A673 (cell line): ENCODE results near the gene RCC2.

Experiments
- EZH2 ChIP-seq: fragments of 200-600 bp; sonication (generic); IDR thresholded peaks from 2 replicates; pipeline ENCODE4 v1.6.1; 2017; ENCODE audit warnings: borderline replicate concordance, low read depth, mild to moderate bottlenecking, mixed read lengths, antibody characterized with exemption, low read length; ENCODE audit not compliant: poor library complexity, severe bottlenecking
- TF ChIP-seq, protein P1 (sequence below): fragments of 300-800, 200-600 bp; sonication (generic); conservative IDR thresholded peaks from 2 replicates; pipeline ENCODE4 v1.5.1; 2017; ENCODE audit warnings: low read depth, mild to moderate bottlenecking, antibody characterized with exemption, low read length, moderate library complexity, mixed read lengths

DNA sequence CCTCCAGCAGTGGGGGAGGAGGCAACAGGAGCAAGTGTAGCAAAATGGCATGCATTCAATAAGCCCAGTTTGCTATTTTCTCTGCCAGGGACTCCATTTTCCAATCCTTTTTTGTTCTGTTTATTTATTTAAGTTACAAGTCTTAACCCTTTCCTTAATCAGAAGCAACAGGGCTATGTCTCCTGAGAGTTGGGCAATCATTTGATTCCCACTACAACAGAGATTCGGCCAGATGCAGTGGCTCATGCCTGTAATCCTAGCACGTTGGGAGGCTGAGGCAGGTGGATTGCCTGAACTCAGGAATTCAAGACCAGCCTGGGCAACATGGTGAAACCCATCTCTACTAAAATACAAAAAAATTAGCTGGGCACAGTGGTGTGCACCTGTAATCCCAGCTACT is 25.5 kb downstream of the RCC2 start:
- TF ChIP-seq, protein P1, sequence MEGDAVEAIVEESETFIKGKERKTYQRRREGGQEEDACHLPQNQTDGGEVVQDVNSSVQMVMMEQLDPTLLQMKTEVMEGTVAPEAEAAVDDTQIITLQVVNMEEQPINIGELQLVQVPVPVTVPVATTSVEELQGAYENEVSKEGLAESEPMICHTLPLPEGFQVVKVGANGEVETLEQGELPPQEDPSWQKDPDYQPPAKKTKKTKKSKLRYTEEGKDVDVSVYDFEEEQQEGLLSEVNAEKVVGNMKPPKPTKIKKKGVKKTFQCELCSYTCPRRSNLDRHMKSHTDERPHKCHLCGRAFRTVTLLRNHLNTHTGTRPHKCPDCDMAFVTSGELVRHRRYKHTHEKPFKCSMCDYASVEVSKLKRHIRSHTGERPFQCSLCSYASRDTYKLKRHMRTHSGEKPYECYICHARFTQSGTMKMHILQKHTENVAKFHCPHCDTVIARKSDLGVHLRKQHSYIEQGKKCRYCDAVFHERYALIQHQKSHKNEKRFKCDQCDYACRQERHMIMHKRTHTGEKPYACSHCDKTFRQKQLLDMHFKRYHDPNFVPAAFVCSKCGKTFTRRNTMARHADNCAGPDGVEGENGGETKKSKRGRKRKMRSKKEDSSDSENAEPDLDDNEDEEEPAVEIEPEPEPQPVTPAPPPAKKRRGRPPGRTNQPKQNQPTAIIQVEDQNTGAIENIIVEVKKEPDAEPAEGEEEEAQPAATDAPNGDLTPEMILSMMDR = no peak
- TF ChIP-seq EZH2 = no peak
